WERI-Rb-1 (cell line): ENCODE data around the gene LCMT1.
"Not testable (repeated sequence)": the region's sequence is repeated elsewhere in the genome, so short reads cannot be mapped to it uniquely, and the experiment has no call there.

Experiments
- DNase-seq: peaks from one replicate; pipeline ENCODE4 v3.0.0-alpha.2; 2020
- H3K27ac ChIP-seq: fragments of 250-450 bp; sonication (Bioruptor Pico); 2 replicates; pipeline ENCODE4 v1.5.1; 2020; ENCODE audit warnings: mild to moderate bottlenecking, moderate library complexity
- H3K27me3 ChIP-seq: fragments of 250-450 bp; sonication (Bioruptor Pico); 2 replicates; pipeline ENCODE4 v1.5.1; 2021; ENCODE audit warnings: mild to moderate bottlenecking, low read depth, moderate library complexity; ENCODE audit not compliant: insufficient read depth, severe bottlenecking
- H3K36me3 ChIP-seq: fragments of 250-450 bp; sonication (Bioruptor Pico); 2 replicates; pipeline ENCODE4 v1.5.1; 2020; ENCODE audit warnings: mild to moderate bottlenecking, moderate library complexity
- H3K4me3 ChIP-seq: 2 replicates; pipeline ENCODE4 v1.5.1; 2011; ENCODE audit warnings: low read depth, mild to moderate bottlenecking, control low read depth, low read length
- H3K9me3 ChIP-seq: fragments of 250-450 bp; sonication (Bioruptor Pico); 2 replicates; pipeline ENCODE4 v1.5.1; 2021; ENCODE audit warnings: mild to moderate bottlenecking, moderate library complexity; ENCODE audit not compliant: severe bottlenecking
- TF ChIP-seq, protein P1 (sequence below): IDR thresholded peaks from 2 replicates; pipeline ENCODE4 v1.5.1; 2011; ENCODE audit warnings: low read depth, mild to moderate bottlenecking, control low read depth, inconsistent platforms, low read length

The LCMT1 gene

DNA sequence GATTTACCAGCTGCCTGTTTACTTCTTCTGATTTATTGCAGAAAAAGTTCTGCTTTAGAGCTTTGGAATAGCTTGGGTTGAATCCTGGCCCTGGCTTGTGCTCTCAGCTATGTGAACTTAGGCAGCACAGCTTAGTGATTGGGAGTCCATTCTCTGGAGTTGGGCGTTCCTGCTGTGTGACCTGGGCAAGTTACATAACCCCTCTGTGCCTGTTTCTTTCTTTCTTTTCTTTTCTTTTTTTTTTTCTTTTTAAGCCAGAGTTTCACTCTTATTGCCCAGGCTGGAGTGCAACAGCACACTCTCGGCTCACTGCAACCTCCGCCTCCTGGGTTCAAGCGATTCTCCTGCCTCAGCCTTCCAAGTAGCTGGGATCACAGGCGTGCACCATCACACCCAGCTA lies 53.7 kb downstream of the LCMT1 start:
- H3K9me3 ChIP-seq: no peaks in the 10 kb centered on the region
- no peak overlapping the region for H3K4me3 ChIP-seq
- TF ChIP-seq, protein P1, sequence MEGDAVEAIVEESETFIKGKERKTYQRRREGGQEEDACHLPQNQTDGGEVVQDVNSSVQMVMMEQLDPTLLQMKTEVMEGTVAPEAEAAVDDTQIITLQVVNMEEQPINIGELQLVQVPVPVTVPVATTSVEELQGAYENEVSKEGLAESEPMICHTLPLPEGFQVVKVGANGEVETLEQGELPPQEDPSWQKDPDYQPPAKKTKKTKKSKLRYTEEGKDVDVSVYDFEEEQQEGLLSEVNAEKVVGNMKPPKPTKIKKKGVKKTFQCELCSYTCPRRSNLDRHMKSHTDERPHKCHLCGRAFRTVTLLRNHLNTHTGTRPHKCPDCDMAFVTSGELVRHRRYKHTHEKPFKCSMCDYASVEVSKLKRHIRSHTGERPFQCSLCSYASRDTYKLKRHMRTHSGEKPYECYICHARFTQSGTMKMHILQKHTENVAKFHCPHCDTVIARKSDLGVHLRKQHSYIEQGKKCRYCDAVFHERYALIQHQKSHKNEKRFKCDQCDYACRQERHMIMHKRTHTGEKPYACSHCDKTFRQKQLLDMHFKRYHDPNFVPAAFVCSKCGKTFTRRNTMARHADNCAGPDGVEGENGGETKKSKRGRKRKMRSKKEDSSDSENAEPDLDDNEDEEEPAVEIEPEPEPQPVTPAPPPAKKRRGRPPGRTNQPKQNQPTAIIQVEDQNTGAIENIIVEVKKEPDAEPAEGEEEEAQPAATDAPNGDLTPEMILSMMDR: no peak
- peaks cover 45% of the 10 kb centered on the region for H3K36me3 ChIP-seq
- H3K27me3 ChIP-seq: no peaks in the 10 kb centered on the region
- no peak for DNase-seq
- H3K27ac ChIP-seq: no peak overlapping the region

DNA sequence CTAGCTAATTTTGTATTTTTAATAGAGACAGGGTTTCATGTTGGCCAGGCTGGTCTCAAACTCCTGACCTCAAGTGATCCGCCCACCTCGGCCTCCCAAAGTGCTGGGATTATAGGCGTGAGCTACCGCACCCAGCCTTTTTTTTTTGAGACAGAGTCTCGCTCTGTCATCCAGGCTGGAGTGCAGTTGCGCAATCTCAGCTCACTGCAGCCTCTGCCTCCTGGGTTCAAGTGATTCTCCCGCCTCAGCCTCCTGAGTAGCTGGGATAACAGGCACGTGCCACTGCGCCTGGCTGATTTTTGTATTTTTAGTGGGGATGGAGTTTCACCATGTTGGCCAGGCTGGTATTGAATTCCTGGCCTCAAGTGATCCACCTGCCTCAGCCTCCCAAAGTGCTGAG lies 56.4 kb downstream of the LCMT1 start:
- not testable (repeated sequence) for H3K27me3 ChIP-seq, H3K9me3 ChIP-seq, H3K4me3 ChIP-seq, DNase-seq, H3K27ac ChIP-seq
- peaks cover 51% of the 10 kb centered on the region for H3K36me3 ChIP-seq

DNA sequence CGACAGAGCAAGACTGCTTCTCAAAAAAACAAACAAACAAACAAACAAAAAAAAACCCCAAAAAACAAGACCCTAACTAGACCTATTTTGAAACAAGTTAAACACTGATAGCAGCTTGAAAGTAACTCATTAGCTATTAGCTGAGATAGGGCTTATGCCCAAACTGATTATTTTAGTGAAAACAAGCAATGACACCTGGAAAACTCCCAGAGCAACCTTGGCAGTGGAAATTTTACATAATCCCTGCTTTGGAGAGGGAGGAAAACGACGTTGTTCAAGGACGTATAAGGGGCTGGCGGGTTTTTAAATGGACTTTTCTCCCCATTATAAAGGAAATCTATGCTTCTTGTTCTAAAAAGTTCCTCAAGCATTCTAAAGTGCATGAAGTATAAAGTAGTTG lies 59.8 kb downstream of the LCMT1 start:
- H3K27me3 ChIP-seq: no peaks in the 10 kb centered on the region
- TF ChIP-seq, protein P1: no peak
- no peak for DNase-seq
- no peak overlapping the region for H3K27ac ChIP-seq
- peaks cover 31% of the 10 kb centered on the region for H3K36me3 ChIP-seq
- H3K9me3 ChIP-seq: no peaks in the 10 kb centered on the region
- H3K4me3 ChIP-seq: no peak overlapping the region

DNA sequence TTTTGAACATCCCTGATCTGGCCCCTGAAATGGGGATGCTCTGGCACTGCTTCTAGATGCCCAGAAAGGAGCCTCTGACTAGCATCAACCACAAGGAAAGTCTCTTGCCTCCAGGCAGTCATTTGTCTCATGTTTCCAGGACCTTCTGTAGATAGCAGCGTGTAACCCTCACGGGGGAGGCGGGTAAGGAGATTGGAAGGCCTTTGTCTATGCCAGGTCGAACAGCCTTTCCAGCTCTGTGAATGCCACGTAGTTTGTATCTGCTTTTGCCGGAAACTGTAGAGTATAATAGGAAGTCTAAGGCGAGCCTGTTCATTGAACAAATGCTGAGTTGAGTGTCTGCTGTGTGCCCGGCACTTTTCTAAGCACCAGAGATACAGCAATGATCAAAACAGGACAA lies 61.3 kb downstream of the LCMT1 start:
- no peaks in the 10 kb centered on the region for H3K27me3 ChIP-seq
- H3K9me3 ChIP-seq: no peaks in the 10 kb centered on the region
- no peak overlapping the region for H3K27ac ChIP-seq
- peaks cover 24% of the 10 kb centered on the region for H3K36me3 ChIP-seq
- no peak overlapping the region for H3K4me3 ChIP-seq
- TF ChIP-seq, protein P1: no peak
- no peak for DNase-seq

DNA sequence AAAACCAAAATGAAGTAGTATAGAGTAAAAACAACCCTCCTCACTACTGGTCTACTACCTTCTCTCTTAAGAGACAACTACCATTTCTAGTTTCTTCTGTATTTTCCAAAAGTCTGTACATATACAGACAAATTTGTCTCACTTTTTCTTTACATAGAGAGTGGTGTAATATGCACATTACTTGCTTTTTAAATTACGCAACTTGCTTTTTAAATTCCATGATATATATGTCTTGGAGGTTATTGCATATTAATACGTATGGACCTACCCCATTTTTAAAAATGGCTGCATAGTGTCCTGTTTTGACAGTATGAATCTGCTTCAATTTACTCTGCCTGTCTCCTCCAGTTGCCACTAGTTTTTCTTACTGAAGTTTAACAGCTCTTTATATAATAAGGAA lies 62.7 kb downstream of the LCMT1 start:
- Histone ChIP-seq H3K27ac (no peak overlapping the region), H3K4me3 (no peak overlapping the region), H3K9me3 (no peaks in the 10 kb centered on the region), H3K36me3 (peaks cover 24% of the 10 kb centered on the region), H3K27me3 (no peaks in the 10 kb centered on the region)
- DNase-seq: no peak
- TF ChIP-seq, protein P1: no peak

DNA sequence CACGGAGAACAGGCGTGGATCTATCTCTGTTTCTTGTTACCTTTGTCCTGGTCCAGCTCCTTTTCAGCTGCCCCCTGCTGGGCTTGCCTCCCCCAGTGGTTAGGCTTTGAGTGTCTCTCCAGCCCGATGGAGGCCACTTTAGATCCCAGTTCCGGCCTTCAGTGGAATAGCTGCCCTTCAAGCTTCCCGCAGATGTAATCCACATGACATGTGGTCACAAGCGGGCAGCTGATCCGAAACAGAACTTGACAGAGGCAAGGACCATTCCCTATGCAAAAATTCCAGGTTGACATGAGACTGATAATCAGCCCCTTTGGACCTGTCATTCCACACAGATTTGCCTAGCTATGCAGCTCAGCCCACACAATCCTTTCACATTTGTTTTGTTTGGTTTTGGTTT lies 64.6 kb downstream of the LCMT1 start:
- Histone ChIP-seq H3K36me3 (peaks cover 8% of the 10 kb centered on the region), H3K27ac (no peak overlapping the region), H3K27me3 (no peaks in the 10 kb centered on the region), H3K9me3 (no peaks in the 10 kb centered on the region), H3K4me3 (no peak overlapping the region)
- DNase-seq: no peak
- TF ChIP-seq, protein P1: no peak

DNA sequence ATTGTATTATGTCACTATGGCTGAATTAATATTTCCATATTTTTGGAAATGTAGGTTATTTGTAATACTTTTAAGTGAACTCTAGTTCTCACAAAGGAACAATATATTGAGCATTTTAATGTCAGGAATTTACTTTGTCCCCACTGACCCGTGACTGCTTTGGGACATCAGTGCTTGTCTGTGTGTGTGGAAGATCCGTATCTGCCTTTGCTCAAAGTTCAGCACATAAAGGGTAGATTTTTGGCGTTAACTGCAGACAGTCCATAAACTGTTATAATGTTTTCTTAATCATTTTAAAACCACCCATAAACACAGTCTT lies 65.9 kb downstream of the LCMT1 start:
- H3K4me3 ChIP-seq: no peak overlapping the region

More for the DNA sequence above, 65.9 kb downstream of the LCMT1 start:
- Histone ChIP-seq H3K9me3 (no peaks in the 10 kb centered on the region), H3K27ac (no peak overlapping the region), H3K36me3 (peaks cover 6% of the 10 kb centered on the region), H3K27me3 (no peaks in the 10 kb centered on the region)
- TF ChIP-seq, protein P1: no peak
- DNase-seq: no peak
